NCI-H1436 (cell line): Measurements from ENCODE around the gene ANO2.
A peak's percentile ranks its signal among the peaks of the same experiment; 100 is the strongest.
"Not testable (repeated sequence)": the region's sequence is repeated elsewhere in the genome, so short reads cannot be mapped to it uniquely, and the experiment has no call there.

Source experiments
- DNase-seq: peaks from one replicate; lab custom pipeline; 2025; lab: John Stamatoyannopoulos, UW

Gene ANO2

DNA sequence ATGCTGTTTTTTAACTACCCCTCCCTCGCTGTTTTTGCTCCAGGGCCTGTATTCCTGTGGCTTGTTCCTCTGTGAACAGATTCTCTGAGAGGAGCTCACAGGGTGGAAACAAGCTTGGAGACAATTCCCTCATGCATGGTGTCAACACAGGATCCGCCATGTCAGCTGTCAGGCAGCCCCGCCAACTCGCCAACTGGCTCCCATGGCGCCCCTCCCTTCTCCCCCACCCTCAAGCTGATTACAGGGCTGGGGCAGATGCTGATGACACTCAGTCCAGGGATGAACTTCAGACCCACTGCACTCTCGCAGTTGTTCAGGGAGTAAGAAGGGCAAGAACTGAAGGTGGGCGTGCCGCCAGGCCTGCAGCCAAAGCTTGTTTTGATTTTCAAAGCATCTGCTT is 283.2 kb downstream of the ANO2 start:
- no peak for DNase-seq

DNA sequence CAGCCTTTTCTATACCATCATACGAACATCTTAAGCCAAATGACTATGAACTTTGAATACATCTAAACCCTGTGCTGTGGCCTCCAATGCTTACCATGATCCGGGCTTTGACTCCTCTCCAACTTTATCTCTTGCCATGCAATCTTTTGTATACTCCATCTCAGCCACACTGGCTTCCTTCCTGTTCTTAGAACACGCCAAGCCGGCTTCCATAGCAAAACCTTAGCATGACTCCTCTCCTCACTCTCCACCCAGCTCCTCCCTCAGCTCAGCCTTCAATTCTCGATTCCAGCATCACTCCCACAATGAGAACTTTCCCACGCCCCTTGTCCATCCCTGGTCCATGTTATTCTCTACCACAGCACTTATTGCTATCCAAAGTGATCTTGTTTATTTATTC is 284.8 kb downstream of the ANO2 start:
- DNase-seq, result no peak

- DNase-seq, result not testable (repeated sequence)
Observed at GRCh38 chr12:5658339-5658941, 286.6 kb downstream of the ANO2 start.

DNA sequence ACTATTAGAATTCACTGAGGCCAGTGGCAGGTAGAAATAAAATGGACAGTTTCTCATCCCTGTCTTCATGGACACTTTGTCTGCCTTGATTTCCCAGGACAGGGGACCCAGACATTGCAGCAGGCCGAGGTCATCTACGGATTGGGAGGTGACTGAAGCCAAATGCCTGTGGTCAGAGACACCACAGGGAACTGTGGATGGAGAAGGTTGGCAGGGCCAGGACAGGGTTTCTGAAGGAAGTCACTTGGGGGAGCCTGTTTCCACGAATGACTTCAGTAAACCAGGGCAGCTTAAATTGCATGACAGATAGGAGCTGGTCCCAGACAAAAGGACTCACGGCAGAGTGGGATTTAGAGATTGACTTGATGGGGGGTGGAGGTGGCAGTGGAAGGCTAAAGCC is 288.2 kb downstream of the ANO2 start:
- DNase-seq, result no peak

DNA sequence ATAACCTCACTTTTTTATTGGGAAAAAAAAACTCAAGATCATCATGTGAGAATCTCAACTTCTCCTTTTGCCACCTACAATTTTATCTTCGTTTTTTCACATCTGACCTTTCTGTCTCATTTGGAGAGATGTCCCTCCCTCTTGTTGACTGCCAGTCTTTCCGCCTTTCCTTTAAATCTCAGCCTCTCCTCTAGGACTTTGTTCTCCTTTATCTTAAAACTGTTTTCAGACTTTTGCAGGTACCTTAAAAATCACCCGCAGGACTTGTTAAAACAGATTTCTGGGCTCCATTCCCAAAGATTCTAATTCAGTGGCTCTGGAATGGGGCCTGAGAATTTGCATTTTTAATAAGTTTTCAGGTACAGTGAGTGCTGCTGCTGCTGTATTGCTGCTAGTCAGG is 289.9 kb downstream of the ANO2 start:
- DNase-seq, result no peak

DNA sequence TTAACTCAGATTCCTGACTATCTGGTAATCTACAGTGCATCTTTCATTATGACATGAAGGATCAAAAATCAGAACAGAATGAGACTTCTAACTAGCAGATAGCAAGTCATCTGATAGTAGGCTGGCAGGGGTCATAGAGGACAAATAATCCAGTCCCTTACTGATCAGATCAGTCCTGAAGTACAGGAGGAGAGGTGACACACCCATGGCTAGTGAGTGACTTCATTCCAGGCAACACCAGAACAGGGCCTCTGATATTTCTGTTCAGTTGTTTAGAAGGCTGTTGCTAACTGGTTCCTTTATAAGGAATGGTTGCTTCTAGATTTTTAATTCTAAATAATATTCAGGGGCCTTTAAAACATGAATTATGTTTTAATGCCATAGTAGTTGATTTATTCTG is 291.0 kb downstream of the ANO2 start:
- no peak for DNase-seq

GRCh38 chr12:5650829-5651461 is 294.1 kb downstream of the ANO2 start:
- peak; percentile 40 for DNase-seq

DNA sequence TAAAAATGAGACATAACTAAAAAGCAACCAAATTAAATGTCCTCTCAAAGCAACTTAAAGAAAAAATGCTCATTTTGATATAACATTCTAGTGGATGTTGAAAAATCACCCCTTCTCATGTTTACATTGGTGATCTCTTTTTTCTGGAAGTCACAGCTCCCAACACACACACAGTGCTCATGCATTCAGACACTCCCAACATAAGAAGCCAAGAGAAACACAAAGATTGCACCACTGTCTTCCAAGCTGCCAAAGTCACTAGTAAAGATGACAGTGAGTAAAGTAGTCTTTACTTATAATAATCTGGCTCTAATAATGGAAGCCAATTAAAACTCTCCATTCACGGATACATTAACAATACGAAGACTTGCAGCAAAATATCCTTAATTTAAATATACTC is 294.8 kb downstream of the ANO2 start:
- DNase-seq, result no peak

- peak; percentile 3 for DNase-seq
Observed at GRCh38 chr12:5648692-5649359, 296.2 kb downstream of the ANO2 start.

- DNase-seq, result no peak
Observed at GRCh38 chr12:5643266-5643665, 301.8 kb downstream of the ANO2 start.

- no peak for DNase-seq
Observed at GRCh38 chr12:5637698-5638097, 307.4 kb downstream of the ANO2 start.

- no peak for DNase-seq
Observed at GRCh38 chr12:5636907-5637306, 308.2 kb downstream of the ANO2 start.

DNA sequence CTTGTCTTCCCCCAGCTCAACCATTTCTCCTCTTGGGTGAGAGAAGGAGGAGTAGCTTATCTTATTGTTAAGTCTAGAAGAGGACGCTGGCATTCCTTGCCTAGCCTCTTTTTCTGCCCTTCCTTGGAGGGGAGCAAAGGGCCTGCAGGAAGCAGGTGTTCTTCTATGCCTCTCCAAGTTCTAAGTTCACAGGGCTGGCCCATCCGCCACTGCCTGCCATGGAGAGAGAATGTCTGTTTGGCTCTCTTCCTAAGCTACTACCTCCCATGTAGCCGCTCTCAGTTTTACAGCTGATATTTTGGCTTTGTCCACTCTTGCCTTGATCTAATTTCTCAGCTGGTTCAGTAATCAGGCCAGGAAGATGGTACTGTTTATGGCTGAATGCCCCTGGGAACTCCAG is 312.0 kb downstream of the ANO2 start:
- DNase-seq, result no peak

GRCh38 chr12:5632453-5632852 is 312.6 kb downstream of the ANO2 start:
- DNase-seq, result no peak

DNA sequence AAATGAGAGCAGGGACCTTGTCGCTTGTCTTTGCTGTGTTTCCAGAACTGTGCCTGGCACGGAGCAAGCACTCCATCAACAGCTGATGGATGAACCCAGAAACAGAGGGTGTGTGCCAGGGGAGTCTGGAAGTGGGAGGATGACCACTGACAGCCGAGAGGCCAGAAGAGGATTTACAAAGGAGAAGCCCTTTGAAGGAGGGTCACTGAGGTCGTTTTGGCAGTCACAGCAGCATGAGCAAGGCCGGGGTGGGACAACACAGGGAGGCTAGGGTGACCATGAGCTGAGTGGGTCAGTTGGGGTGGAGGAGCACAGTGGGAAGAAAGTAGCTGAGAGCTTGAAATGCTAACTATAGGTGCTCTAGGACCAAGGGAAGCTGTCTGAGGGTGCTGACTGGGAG is 313.6 kb downstream of the ANO2 start:
- no peak for DNase-seq

DNA sequence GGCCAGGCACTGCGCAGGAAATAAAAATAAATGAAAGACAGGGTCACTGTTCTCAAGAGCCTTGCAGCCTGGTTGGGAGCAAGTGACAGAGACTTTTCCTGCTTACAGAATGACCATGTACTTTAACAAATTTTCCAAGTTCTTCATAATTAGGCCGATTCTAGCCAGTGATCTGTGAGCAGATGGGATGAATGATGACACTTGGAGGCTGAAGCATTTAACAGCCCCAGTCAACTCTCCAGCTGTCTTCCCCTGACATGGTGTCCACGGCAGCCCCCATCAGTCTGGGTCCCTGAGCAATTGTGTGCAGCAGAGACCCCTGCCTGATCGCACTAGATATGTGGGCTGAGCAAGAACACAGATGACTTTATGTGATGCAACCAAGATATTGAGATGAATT is 314.3 kb downstream of the ANO2 start:
- no peak for DNase-seq

GRCh38 chr12:5628501-5628900 is 316.6 kb downstream of the ANO2 start:
- DNase-seq, result no peak

GRCh38 chr12:5627053-5627630 is 317.9 kb downstream of the ANO2 start:
- no peak for DNase-seq

- DNase-seq, result no peak
Observed at GRCh38 chr12:5626151-5626550, 318.9 kb downstream of the ANO2 start.

DNA sequence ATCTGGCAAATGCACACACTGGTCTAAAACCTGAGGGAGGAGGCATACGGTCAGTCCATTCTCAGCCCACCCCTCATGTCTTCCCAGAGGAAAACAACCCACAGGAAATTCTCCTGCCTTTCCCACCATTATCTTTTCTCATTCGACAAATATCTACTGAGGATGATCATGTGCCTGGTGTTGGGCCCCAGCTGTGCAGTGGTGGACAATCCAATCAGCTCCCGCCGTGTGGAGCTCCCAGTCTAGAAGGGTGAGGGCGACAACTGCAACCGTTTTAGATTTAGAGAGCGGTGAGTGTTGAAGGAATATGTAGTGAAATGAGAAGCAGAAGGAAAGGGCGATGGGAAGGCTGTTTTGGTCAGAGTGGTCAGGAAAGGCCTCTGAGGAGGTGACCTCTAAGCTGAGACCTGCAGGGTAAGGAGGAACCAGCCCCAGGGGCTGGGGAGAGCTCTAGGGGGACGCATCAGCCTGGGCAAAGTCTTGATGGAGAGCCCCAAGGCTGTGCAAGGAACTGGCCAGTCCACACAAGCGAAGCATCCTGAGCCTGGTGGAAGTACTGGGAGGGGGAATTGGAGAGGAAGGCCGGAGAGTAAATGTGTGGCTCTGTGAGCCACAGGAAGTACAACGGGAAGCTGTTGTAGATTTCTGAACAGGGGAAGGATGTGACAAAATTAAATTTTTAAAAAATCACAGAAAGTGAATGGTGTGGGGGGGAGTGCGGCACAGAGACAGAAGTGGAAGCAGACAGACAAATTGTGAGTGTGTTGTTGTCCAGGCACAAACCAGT is 320.4 kb downstream of the ANO2 start:
- no peak for DNase-seq

GRCh38 chr12:5623411-5623810 is 321.6 kb downstream of the ANO2 start:
- no peak for DNase-seq

DNA sequence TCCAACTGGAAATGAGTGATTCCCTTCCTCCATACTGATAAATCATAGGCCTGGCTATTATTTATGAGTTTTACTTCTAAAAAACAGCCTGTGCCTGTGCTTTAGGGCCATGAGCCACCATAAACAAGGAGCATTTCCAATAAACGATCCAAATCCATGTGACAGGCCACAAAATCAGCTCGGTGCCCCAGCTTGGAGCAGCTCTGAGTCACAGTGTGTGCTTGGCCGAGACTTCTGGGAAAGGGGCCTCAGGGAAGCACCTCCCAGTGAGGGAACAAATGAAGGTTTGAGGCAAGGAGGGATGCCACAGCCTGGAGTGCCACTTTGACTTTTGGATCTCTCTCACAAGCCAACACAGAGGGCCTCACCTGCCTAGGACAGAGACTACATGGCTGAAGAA is 322.8 kb downstream of the ANO2 start:
- DNase-seq, result no peak

GRCh38 chr12:5621329-5621728 is 323.7 kb downstream of the ANO2 start:
- DNase-seq, result no peak
